ENCODE data around the gene PPM1F. TPM values are rescaled to one million over a fixed set of nuclear protein-coding genes. Genes with fewer than 3 reads are reported as not detected.

Gene PPM1F
- polyA plus RNA-seq, 1 donor (not counting 4 experiments of a cell fraction or from before 2014, with no cell fraction given): 18.2 TPM

DNA sequence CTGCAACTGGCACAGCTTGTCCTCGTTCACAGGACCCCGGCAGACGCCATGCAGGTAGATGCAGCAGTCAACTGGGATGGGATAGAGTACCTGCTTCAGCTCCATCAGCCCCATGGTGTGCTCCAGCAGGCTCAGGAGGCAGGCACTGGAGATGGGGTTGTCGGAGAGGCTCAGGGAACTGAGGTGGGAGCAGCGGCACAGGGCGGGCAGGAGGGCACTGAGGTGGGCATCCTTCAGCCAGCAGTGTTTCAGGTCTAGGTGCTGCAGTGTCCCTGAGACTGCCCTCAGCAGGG, 38.6 kb upstream of the PPM1F start:
- Histone ChIP-seq H3K4me3 (ENCODE audit: control insufficient read depth in 2 of 3, extremely low read depth in 1 of 3, insufficient read depth in 2 of 3, low read depth in 1 of 3, low read length in 3 of 3) (no peak overlapping the region), H3K36me3 (ENCODE audit: control insufficient read depth in 2 of 2, extremely low read depth in 1 of 2, insufficient read depth in 2 of 2, low read length in 2 of 2) (no peaks in the 10 kb centered on the region), H3K9me1 (ENCODE audit: control insufficient read depth, extremely low read depth, insufficient read depth, low read length) (no peaks in the 10 kb centered on the region), H3K79me2 (ENCODE audit: control insufficient read depth, insufficient read depth, low read length) (no peaks in the 10 kb centered on the region), H3K9ac (ENCODE audit: control insufficient read depth, extremely low read depth, insufficient read depth, low read length) (no peak overlapping the region), H3K4me1 (ENCODE audit: control insufficient read depth, extremely low read depth, insufficient read depth, low read length) (no peaks in the 10 kb centered on the region), H3K4me2 (ENCODE audit: control insufficient read depth, extremely low read depth, insufficient read depth, low read depth, low read length) (no peak overlapping the region), H3K9me3 (ENCODE audit: control insufficient read depth, low read depth, low read length) (no peaks in the 10 kb centered on the region), H4K20me1 (ENCODE audit: control insufficient read depth, extremely low read depth, insufficient read depth, low read length) (no peaks in the 10 kb centered on the region), H3K27ac (ENCODE audit: control insufficient read depth, insufficient read depth, low read length) (no peak overlapping the region), H2AFZ (ENCODE audit: control insufficient read depth, low read length) (no peak overlapping the region), H3K27me3 (ENCODE audit: control insufficient read depth, extremely low read depth, insufficient read depth, low read length) (peaks cover 3% of the 10 kb centered on the region)
- dilution Hi-C loops (cut with MboI; ENCODE audit: extremely low pct_ligation_motif_present, low sequenced_read_pairs): no loop called here
- no peak for FAIRE-seq
- TF ChIP-seq EZH2 (IDR thresholded peaks at IDR 0.05; ENCODE audit: low read length): no peak
- TF ChIP-seq, protein P1, sequence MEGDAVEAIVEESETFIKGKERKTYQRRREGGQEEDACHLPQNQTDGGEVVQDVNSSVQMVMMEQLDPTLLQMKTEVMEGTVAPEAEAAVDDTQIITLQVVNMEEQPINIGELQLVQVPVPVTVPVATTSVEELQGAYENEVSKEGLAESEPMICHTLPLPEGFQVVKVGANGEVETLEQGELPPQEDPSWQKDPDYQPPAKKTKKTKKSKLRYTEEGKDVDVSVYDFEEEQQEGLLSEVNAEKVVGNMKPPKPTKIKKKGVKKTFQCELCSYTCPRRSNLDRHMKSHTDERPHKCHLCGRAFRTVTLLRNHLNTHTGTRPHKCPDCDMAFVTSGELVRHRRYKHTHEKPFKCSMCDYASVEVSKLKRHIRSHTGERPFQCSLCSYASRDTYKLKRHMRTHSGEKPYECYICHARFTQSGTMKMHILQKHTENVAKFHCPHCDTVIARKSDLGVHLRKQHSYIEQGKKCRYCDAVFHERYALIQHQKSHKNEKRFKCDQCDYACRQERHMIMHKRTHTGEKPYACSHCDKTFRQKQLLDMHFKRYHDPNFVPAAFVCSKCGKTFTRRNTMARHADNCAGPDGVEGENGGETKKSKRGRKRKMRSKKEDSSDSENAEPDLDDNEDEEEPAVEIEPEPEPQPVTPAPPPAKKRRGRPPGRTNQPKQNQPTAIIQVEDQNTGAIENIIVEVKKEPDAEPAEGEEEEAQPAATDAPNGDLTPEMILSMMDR (optimal IDR thresholded peaks at IDR 0.05 in 1 of 3, IDR thresholded peaks at IDR 0.05 in 1 of 3, conservative IDR thresholded peaks at IDR 0.05 in 1 of 3; ENCODE audit: extremely low read depth in 1 of 3, insufficient read depth in 2 of 3, low read length in 3 of 3): no peak
- DNase-seq (ENCODE audit: low read depth, low spot score): no peak

DNA sequence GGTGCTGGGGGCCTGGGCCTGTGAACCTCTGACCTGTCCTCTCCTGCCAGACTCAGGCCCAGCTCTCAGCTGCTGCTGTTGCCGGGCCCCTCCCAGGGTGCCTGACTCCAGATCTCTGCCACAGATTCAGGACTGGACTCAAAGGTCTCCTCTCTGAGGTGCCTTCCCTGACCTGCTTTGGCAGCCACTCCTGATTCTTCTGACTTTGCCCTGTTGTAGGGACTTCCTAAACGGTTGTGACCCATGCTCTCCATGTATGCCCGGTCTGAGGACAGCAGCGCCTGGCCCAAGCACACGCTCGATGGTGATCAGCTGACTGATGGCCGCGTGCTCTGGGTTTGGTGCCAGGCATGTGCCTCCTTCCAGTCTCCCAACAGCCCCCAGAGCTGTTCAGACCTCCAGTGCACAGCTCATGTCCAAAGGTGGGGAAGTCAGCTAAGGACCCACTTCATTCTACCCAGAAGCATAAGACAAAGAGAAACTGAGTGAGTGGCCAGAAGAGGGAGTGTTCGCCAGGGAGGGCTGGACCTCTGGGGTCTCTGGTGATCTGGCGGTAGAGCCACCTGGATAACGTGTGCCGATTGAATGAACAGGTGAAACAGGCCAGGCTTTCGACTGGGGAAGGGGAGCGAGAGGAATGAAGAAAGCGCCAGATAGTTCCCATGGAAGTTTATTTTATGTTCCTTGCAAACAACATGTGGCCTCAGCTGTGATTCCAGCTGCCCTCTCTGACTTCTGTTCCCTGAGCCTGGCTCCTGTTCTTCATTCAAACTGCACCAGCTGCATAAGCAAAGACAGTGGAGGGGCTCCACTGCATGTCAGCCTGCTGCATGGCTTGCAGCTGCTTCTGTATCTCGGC, 38.0 kb upstream of the PPM1F start:
- H2AFZ ChIP-seq (ENCODE audit: control insufficient read depth, low read length): no peak overlapping the region
- TF ChIP-seq, protein P1 (optimal IDR thresholded peaks at IDR 0.05 in 1 of 3, IDR thresholded peaks at IDR 0.05 in 1 of 3, conservative IDR thresholded peaks at IDR 0.05 in 1 of 3; ENCODE audit: extremely low read depth in 1 of 3, insufficient read depth in 2 of 3, low read length in 3 of 3): no peak
- TF ChIP-seq EZH2 (IDR thresholded peaks at IDR 0.05; ENCODE audit: low read length): no peak
- no peaks in the 10 kb centered on the region for H3K4me1 ChIP-seq (ENCODE audit: control insufficient read depth, extremely low read depth, insufficient read depth, low read length)
- H3K9me1 ChIP-seq (ENCODE audit: control insufficient read depth, extremely low read depth, insufficient read depth, low read length): no peaks in the 10 kb centered on the region
- no peaks in the 10 kb centered on the region for H3K9me3 ChIP-seq (ENCODE audit: control insufficient read depth, low read depth, low read length)
- H4K20me1 ChIP-seq (ENCODE audit: control insufficient read depth, extremely low read depth, insufficient read depth, low read length): no peaks in the 10 kb centered on the region
- dilution Hi-C loops (cut with MboI; ENCODE audit: extremely low pct_ligation_motif_present, low sequenced_read_pairs): no loop called here
- H3K27me3 ChIP-seq (ENCODE audit: control insufficient read depth, extremely low read depth, insufficient read depth, low read length): peaks cover 3% of the 10 kb centered on the region
- H3K4me3 ChIP-seq (ENCODE audit: control insufficient read depth in 2 of 3, extremely low read depth in 1 of 3, insufficient read depth in 2 of 3, low read depth in 1 of 3, low read length in 3 of 3): no peak overlapping the region
- FAIRE-seq: no peak
- H3K27ac ChIP-seq (ENCODE audit: control insufficient read depth, insufficient read depth, low read length): no peak overlapping the region
- H3K9ac ChIP-seq (ENCODE audit: control insufficient read depth, extremely low read depth, insufficient read depth, low read length): no peak overlapping the region
- H3K79me2 ChIP-seq (ENCODE audit: control insufficient read depth, insufficient read depth, low read length): no peaks in the 10 kb centered on the region
- H3K36me3 ChIP-seq (ENCODE audit: control insufficient read depth in 2 of 2, extremely low read depth in 1 of 2, insufficient read depth in 2 of 2, low read length in 2 of 2): no peaks in the 10 kb centered on the region
- H3K4me2 ChIP-seq (ENCODE audit: control insufficient read depth, extremely low read depth, insufficient read depth, low read depth, low read length): no peak overlapping the region
- DNase-seq (ENCODE audit: low read depth, low spot score): no peak

All from keratinocyte (primary cell).